ENCODE data around the gene IL17RA.

GRCh38 chr22:17155941-17156340 lies 71.1 kb downstream of the IL17RA start:
- no peak for TF ChIP-seq CTCF (IDR thresholded peaks at IDR 0.05; ENCODE audit: borderline replicate concordance, extremely low read depth, low read length, poor library complexity, severe bottlenecking)
- no peak for TF ChIP-seq EZH2 (IDR thresholded peaks at IDR 0.05; ENCODE audit: borderline replicate concordance, low read depth, low read length, severe bottlenecking)

Data from DND-41 (cell line).